Loucy (cell line): ENCODE data around the gene TEX2.

Source experiments
- EZH2phosphoT487 ChIP-seq: fragments of 200-600 bp; IDR thresholded peaks from 2 replicates; pipeline ENCODE4 v1.6.1; 2018; ENCODE audit warnings: antibody characterized with exemption, mild to moderate bottlenecking, moderate library complexity, borderline replicate concordance
- TF ChIP-seq, protein P1 (sequence below): fragments of 200-600 bp; sonication (generic); conservative IDR thresholded peaks from 2 replicates; pipeline ENCODE4 v1.5.1; 2014; ENCODE audit warnings: mild to moderate bottlenecking, antibody characterized with exemption, low read length

DNA sequence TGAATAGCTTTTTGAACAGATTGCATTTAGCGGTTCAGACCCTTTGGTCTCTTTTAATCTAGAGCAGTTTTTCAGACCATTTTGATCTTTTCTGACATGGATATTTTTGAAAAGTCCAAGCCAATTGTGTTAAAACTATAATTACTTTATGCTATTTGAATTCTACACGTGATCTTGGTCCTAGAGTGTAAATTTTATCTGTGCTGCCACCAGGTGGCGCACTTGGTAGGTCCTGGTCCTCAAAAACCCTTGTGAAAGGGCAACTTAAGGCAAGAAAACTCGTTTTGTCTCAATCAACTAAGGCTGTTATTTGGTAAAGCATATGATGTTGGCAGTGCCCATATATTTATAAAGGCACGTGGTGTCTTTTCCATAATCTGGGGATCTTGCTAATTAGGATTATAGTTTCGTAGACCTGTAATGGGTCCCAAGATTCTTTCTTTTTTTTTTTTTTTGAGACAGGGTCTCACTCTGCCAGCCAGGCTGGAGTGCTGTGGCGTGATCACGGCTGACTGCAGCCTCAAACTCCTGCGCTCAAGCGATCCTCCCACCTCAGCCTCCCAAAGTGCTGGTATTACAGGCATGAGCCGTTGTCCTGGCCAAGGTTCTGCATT is 43.9 kb upstream of the TEX2 start:
- TF ChIP-seq, protein P1, sequence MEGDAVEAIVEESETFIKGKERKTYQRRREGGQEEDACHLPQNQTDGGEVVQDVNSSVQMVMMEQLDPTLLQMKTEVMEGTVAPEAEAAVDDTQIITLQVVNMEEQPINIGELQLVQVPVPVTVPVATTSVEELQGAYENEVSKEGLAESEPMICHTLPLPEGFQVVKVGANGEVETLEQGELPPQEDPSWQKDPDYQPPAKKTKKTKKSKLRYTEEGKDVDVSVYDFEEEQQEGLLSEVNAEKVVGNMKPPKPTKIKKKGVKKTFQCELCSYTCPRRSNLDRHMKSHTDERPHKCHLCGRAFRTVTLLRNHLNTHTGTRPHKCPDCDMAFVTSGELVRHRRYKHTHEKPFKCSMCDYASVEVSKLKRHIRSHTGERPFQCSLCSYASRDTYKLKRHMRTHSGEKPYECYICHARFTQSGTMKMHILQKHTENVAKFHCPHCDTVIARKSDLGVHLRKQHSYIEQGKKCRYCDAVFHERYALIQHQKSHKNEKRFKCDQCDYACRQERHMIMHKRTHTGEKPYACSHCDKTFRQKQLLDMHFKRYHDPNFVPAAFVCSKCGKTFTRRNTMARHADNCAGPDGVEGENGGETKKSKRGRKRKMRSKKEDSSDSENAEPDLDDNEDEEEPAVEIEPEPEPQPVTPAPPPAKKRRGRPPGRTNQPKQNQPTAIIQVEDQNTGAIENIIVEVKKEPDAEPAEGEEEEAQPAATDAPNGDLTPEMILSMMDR = peak; percentile 90
- no peak for TF ChIP-seq EZH2phosphoT487
